ENCODE results near the gene NOS2.
"Not testable (repeated sequence)": the region's sequence is repeated elsewhere in the genome, so short reads cannot be mapped to it uniquely, and the experiment has no call there.

NOS2 gene

DNA sequence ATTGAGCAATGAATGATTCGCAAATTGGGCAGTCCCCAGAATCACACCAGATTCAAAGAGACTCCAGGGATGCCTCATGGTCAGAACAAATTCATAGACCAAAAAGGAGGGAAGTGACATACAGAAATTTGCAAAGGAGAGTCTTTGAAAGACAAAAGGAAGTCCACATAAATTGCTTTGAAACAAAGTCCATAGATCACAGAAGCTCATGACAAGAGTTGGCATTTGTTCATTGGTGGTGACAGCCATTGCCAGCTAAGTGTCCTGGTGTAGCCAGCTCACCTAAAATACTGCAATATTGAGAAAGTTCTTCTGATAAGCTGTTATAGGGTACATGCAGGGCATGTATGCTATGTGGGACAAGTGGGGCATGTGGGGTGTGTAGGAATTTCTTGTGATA is 37.4 kb upstream of the NOS2 start:
- H3K4me1 ChIP-seq (ENCODE audit: control insufficient read depth, insufficient read depth, low read length); H3K36me3 ChIP-seq (ENCODE audit: control insufficient read depth in 2 of 2, insufficient read depth in 2 of 2, low read length in 2 of 2); H3K9me3 ChIP-seq (ENCODE audit: control insufficient read depth in 2 of 2, low read length in 2 of 2); H3K4me3 ChIP-seq (ENCODE audit: low read length in 2 of 2); H3K9ac ChIP-seq (ENCODE audit: low read length in 2 of 2); H3K27ac ChIP-seq (ENCODE audit: low read length); H3K27me3 ChIP-seq (ENCODE audit: control insufficient read depth in 1 of 2, insufficient read depth in 2 of 2, low read length in 2 of 2): not testable (repeated sequence)

DNA sequence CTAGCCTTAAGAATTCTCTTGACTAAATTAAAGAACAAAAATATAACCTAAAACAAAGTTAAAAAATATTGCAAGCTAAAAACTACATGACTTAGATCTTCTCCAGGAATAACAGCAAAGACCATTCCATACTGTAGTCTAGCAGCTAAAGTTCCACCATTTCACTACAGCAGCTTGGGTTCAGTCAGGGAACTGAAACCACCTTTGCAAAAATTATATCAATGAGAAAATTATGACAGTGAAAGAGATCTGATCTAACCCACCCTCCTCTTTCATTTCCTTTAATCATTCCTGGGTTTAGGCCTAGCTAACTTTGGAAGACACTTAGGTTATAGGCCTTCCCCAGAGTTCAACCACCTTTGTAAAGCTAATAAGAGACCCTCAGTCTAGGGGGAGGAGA is 36.3 kb upstream of the NOS2 start:
- Histone ChIP-seq H3K27ac (ENCODE audit: low read length) (no peak overlapping the region), H3K9me3 (ENCODE audit: control insufficient read depth in 2 of 2, low read length in 2 of 2) (no peaks in the 10 kb centered on the region), H3K27me3 (ENCODE audit: control insufficient read depth in 1 of 2, insufficient read depth in 2 of 2, low read length in 2 of 2) (no peaks in the 10 kb centered on the region), H3K36me3 (ENCODE audit: control insufficient read depth in 2 of 2, insufficient read depth in 2 of 2, low read length in 2 of 2) (no peaks in the 10 kb centered on the region), H3K4me1 (ENCODE audit: control insufficient read depth, insufficient read depth, low read length) (no peaks in the 10 kb centered on the region), H3K9ac (ENCODE audit: low read length in 2 of 2) (no peak overlapping the region), H3K4me3 (ENCODE audit: low read length in 2 of 2) (no peak overlapping the region)

- Histone ChIP-seq H3K27me3 (ENCODE audit: control insufficient read depth in 1 of 2, insufficient read depth in 2 of 2, low read length in 2 of 2) (no peaks in the 10 kb centered on the region), H3K9ac (ENCODE audit: low read length in 2 of 2) (no peak overlapping the region), H3K36me3 (ENCODE audit: control insufficient read depth in 2 of 2, insufficient read depth in 2 of 2, low read length in 2 of 2) (no peaks in the 10 kb centered on the region), H3K4me1 (ENCODE audit: control insufficient read depth, insufficient read depth, low read length) (no peaks in the 10 kb centered on the region), H3K4me3 (ENCODE audit: low read length in 2 of 2) (no peak overlapping the region), H3K9me3 (ENCODE audit: control insufficient read depth in 2 of 2, low read length in 2 of 2) (no peaks in the 10 kb centered on the region), H3K27ac (ENCODE audit: low read length) (no peak overlapping the region)
These were observed 34.2 kb upstream of the NOS2 start for GRCh38 chr17:27834571-27834970.

DNA sequence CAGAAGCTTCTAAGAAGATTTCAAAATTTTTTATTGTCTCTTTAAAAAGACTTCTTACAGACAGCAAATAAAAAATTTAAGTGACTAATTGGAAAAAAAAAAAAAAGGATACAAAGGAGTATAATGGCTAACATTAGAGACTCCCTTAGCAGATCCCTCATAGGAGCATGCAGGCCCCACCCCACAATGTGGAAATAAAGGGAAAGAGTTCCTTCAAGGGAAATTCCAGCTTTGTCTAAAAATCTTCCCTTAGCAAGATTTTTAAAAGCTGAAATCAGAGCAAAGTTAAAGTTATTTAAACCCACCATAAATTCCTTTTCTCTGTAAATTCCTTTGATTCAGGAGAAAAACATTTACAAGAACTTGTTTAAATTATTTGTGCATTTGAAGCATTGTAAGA is 32.5 kb upstream of the NOS2 start:
- no peaks in the 10 kb centered on the region for H3K4me1 ChIP-seq (ENCODE audit: control insufficient read depth, insufficient read depth, low read length)
- no peaks in the 10 kb centered on the region for H3K27me3 ChIP-seq (ENCODE audit: control insufficient read depth in 1 of 2, insufficient read depth in 2 of 2, low read length in 2 of 2)

DNA sequence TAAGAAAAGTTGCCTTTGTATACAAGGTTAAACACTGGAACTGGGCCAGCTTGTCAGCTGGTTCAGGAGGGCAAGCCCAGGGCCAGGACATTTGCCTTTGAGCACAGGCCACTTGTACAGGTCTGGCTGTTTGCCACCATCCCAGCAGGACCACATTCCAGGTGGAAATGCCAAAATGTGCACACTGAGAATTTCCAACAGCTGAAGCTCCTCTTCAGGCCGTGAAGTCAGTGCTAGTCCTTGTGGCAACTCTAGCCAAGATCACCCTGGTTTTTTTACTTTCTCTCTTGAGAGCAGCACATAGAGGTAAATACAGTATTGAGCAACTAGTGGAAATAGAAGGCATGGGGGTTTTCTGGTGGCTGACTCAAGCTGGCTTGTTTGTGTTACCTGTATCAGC is 29.6 kb upstream of the NOS2 start:
- not testable (repeated sequence) for H3K4me1 ChIP-seq (ENCODE audit: control insufficient read depth, insufficient read depth, low read length); H3K9me3 ChIP-seq (ENCODE audit: control insufficient read depth in 2 of 2, low read length in 2 of 2); H3K27ac ChIP-seq (ENCODE audit: low read length); H3K36me3 ChIP-seq (ENCODE audit: control insufficient read depth in 2 of 2, insufficient read depth in 2 of 2, low read length in 2 of 2); H3K9ac ChIP-seq (ENCODE audit: low read length in 2 of 2); H3K4me3 ChIP-seq (ENCODE audit: low read length in 2 of 2); H3K27me3 ChIP-seq (ENCODE audit: control insufficient read depth in 1 of 2, insufficient read depth in 2 of 2, low read length in 2 of 2)

More for the DNA sequence above, 32.5 kb upstream of the NOS2 start:
- Histone ChIP-seq H3K9me3 (ENCODE audit: control insufficient read depth in 2 of 2, low read length in 2 of 2) (no peaks in the 10 kb centered on the region), H3K4me3 (ENCODE audit: low read length in 2 of 2) (no peak overlapping the region), H3K9ac (ENCODE audit: low read length in 2 of 2) (no peak overlapping the region), H3K36me3 (ENCODE audit: control insufficient read depth in 2 of 2, insufficient read depth in 2 of 2, low read length in 2 of 2) (no peaks in the 10 kb centered on the region), H3K27ac (ENCODE audit: low read length) (no peak overlapping the region)

- not testable (repeated sequence) for H3K9me3 ChIP-seq (ENCODE audit: control insufficient read depth in 2 of 2, low read length in 2 of 2); H3K4me3 ChIP-seq (ENCODE audit: low read length in 2 of 2); H3K4me1 ChIP-seq (ENCODE audit: control insufficient read depth, insufficient read depth, low read length); H3K36me3 ChIP-seq (ENCODE audit: control insufficient read depth in 2 of 2, insufficient read depth in 2 of 2, low read length in 2 of 2); H3K9ac ChIP-seq (ENCODE audit: low read length in 2 of 2); H3K27ac ChIP-seq (ENCODE audit: low read length); H3K27me3 ChIP-seq (ENCODE audit: control insufficient read depth in 1 of 2, insufficient read depth in 2 of 2, low read length in 2 of 2)
These were observed 28.9 kb upstream of the NOS2 start for GRCh38 chr17:27829143-27829711.

GRCh38 chr17:27825459-27825858 is 25.1 kb upstream of the NOS2 start:
- Histone ChIP-seq H3K9me3 (ENCODE audit: control insufficient read depth in 2 of 2, low read length in 2 of 2) (no peaks in the 10 kb centered on the region), H3K9ac (ENCODE audit: low read length in 2 of 2) (no peak overlapping the region), H3K4me3 (ENCODE audit: low read length in 2 of 2) (no peak overlapping the region), H3K27me3 (ENCODE audit: control insufficient read depth in 1 of 2, insufficient read depth in 2 of 2, low read length in 2 of 2) (no peaks in the 10 kb centered on the region), H3K27ac (ENCODE audit: low read length) (no peak overlapping the region), H3K36me3 (ENCODE audit: control insufficient read depth in 2 of 2, insufficient read depth in 2 of 2, low read length in 2 of 2) (no peaks in the 10 kb centered on the region), H3K4me1 (ENCODE audit: control insufficient read depth, insufficient read depth, low read length) (no peaks in the 10 kb centered on the region)

- H3K4me1 ChIP-seq (ENCODE audit: control insufficient read depth, insufficient read depth, low read length): no peaks in the 10 kb centered on the region
- H3K36me3 ChIP-seq (ENCODE audit: control insufficient read depth in 2 of 2, insufficient read depth in 2 of 2, low read length in 2 of 2): no peaks in the 10 kb centered on the region
- no peaks in the 10 kb centered on the region for H3K9me3 ChIP-seq (ENCODE audit: control insufficient read depth in 2 of 2, low read length in 2 of 2)
- no peak overlapping the region for H3K9ac ChIP-seq (ENCODE audit: low read length in 2 of 2)
- no peak overlapping the region for H3K4me3 ChIP-seq (ENCODE audit: low read length in 2 of 2)
- H3K27me3 ChIP-seq (ENCODE audit: control insufficient read depth in 1 of 2, insufficient read depth in 2 of 2, low read length in 2 of 2): no peaks in the 10 kb centered on the region
- H3K27ac ChIP-seq (ENCODE audit: low read length): no peak overlapping the region
These were observed 24.4 kb upstream of the NOS2 start for GRCh38 chr17:27824745-27825144.

DNA sequence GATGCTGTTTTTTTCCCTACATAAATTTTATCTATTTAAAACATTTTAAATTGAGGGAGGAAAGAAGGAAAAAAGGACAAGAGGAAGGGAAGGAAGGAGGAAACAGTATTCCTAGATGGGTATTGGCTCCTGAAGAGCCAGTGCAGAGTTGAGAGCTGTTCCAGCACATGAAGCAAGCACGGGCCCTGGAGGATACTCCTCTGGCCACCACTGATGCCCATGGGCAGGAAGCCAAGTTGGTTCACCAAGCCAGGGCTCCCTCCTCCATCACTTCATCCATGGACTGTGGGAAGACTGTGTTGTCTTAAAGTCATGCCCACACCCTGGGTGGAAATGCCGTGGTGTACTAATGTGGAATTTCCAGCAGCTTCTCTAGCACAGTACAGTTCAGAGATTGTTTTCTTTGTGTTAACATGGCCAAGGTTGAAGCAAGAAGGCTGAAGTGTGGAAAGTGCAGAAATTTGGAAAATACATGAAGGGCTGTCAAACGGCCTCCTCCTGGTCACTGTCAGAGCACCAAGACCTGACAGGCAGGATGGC is 23.9 kb upstream of the NOS2 start:
- no peak overlapping the region for H3K27ac ChIP-seq (ENCODE audit: low read length)
- no peak overlapping the region for H3K9ac ChIP-seq (ENCODE audit: low read length in 2 of 2)

DNA sequence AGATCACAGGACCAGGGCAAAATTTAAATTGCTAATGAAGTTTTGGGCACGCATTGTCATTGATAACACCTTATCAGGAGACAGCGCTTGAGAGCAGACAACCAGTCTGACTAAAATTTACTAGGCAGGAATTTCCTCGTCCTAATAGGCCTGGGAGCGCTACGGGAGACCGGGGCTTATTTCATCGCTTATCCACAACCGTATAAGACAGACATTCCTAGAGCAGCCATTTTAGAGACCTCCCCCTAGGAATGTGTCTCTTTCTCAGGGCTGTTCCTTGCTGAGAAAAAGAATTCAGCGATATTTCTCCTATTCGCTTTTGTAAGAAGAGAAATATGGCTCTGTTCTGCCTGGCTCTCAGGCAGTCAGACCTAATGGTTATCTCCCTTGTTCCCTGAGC is 21.8 kb upstream of the NOS2 start:
- not testable (repeated sequence) for H3K4me3 ChIP-seq (ENCODE audit: low read length in 2 of 2); H3K9me3 ChIP-seq (ENCODE audit: control insufficient read depth in 2 of 2, low read length in 2 of 2); H3K9ac ChIP-seq (ENCODE audit: low read length in 2 of 2); H3K36me3 ChIP-seq (ENCODE audit: control insufficient read depth in 2 of 2, insufficient read depth in 2 of 2, low read length in 2 of 2); H3K27me3 ChIP-seq (ENCODE audit: control insufficient read depth in 1 of 2, insufficient read depth in 2 of 2, low read length in 2 of 2); H3K27ac ChIP-seq (ENCODE audit: low read length); H3K4me1 ChIP-seq (ENCODE audit: control insufficient read depth, insufficient read depth, low read length)

More for the DNA sequence above, 23.9 kb upstream of the NOS2 start:
- H3K9me3 ChIP-seq (ENCODE audit: control insufficient read depth in 2 of 2, low read length in 2 of 2): no peaks in the 10 kb centered on the region
- H3K27me3 ChIP-seq (ENCODE audit: control insufficient read depth in 1 of 2, insufficient read depth in 2 of 2, low read length in 2 of 2): no peaks in the 10 kb centered on the region
- no peak overlapping the region for H3K4me3 ChIP-seq (ENCODE audit: low read length in 2 of 2)
- H3K36me3 ChIP-seq (ENCODE audit: control insufficient read depth in 2 of 2, insufficient read depth in 2 of 2, low read length in 2 of 2): no peaks in the 10 kb centered on the region
- H3K4me1 ChIP-seq (ENCODE audit: control insufficient read depth, insufficient read depth, low read length): no peaks in the 10 kb centered on the region

GRCh38 chr17:27821318-27821717 is 21.0 kb upstream of the NOS2 start:
- Histone ChIP-seq H3K9me3 (ENCODE audit: control insufficient read depth in 2 of 2, low read length in 2 of 2) (no peaks in the 10 kb centered on the region), H3K9ac (ENCODE audit: low read length in 2 of 2) (no peak overlapping the region), H3K4me3 (ENCODE audit: low read length in 2 of 2) (no peak overlapping the region), H3K4me1 (ENCODE audit: control insufficient read depth, insufficient read depth, low read length) (peaks cover 9% of the 10 kb centered on the region), H3K27me3 (ENCODE audit: control insufficient read depth in 1 of 2, insufficient read depth in 2 of 2, low read length in 2 of 2) (no peaks in the 10 kb centered on the region), H3K36me3 (ENCODE audit: control insufficient read depth in 2 of 2, insufficient read depth in 2 of 2, low read length in 2 of 2) (no peaks in the 10 kb centered on the region), H3K27ac (ENCODE audit: low read length) (no peak overlapping the region)
